Activated naive CD4-positive, alpha-beta T cell treated with anti-CD3 and anti-CD28 coated beads for 36 hours (primary cell): ENCODE data around the gene WDR59. TPM values are rescaled to one million over a fixed set of nuclear protein-coding genes. Genes with fewer than 3 reads are reported as not detected.
"Not testable (repeated sequence)": the region's sequence is repeated elsewhere in the genome, so short reads cannot be mapped to it uniquely, and the experiment has no call there.

Experiments used
- CTCF ChIA-PET: fragments of 350-600 bp; sonication (Branson Sonifier 250); formaldehyde crosslinking; loops from one replicate; lab custom pipeline; 2021; ENCODE audit warnings: antibody characterized with exemption; lab: Charles Lee
- DNase-seq: peaks from one replicate; pipeline ENCODE4 v3.0.0-alpha.2; 2020
- H3K27ac Mint-ChIP-seq: one replicate; pipeline ENCODE4 v1.8.0; 2021; ENCODE audit warnings: mild to moderate bottlenecking, mixed read lengths
- H3K27me3 Mint-ChIP-seq: one replicate; pipeline ENCODE4 v1.8.0; 2021; ENCODE audit warnings: low read depth, mixed read lengths
- H3K36me3 Mint-ChIP-seq: one replicate; pipeline ENCODE4 v1.8.0; 2021; ENCODE audit warnings: low read depth, mixed read lengths
- H3K4me1 Mint-ChIP-seq: one replicate; pipeline ENCODE4 v1.8.0; 2021; ENCODE audit warnings: low read depth, mixed read lengths
- H3K4me3 Mint-ChIP-seq: one replicate; pipeline ENCODE4 v1.8.0; 2021; ENCODE audit warnings: mild to moderate bottlenecking, moderate library complexity, mixed read lengths
- H3K9me3 Mint-ChIP-seq: one replicate; pipeline ENCODE4 v1.8.0; 2021; ENCODE audit warnings: mixed read lengths
- intact Hi-C: fragments of 100-400 bp; cut with micrococcal nuclease; formaldehyde crosslinking; loops from one replicate; pipeline ENCODE4 v1.15.1; 2023
- total RNA-seq, 2 experiments: library from RNA; stranded (reverse); gene quantifications; one replicate each; pipeline ENCODE4 v1.2.3, GENCODE V29; 2021

Gene WDR59
- total RNA-seq, 2 experiments from 2014 or later: 47.8 to 55.6 TPM

DNA sequence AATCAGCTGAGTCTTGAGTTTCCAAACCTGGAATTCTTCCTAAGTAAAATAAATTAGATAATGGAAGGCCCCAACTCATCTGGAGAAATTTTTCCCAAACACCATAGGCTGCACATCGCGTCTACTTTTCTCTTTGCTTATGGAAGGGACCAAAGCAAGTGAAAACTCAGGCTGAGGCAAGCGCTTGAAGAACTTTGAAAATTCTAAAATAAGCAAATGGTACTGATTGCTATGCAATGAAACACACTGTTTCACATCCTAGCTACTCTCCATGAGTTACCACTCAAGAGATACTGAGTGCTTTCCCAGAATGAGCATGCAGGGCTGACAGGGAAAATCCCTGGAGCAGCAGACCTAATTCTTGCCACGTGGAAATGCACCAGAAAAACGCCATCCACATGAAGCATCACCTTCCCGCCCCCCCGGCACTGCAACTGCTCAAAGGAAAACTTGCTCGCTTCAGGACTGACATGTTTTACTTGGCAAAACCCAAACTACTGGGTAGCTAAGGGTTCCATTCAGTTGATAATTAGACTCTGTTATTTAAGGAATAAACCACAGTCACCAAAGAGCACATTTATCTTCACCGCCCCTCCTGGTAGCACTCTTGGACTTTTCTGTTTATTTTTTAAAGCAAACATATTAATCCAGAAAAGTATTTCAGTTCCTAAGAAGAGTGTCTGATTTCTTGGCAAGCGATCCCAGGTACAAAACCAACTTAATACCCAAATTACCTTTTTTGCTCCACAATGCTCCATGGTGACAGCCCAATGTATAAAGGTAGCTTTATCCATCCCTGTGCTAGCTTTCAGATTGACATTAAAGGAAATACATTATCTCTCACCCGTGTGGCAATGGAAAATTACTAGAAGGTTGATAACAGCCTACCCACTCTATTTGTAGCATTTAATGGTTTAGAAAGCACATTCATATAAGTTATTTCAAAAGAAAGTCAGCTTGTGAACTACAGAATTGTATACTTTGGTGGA lies 62.5 kb downstream of the WDR59 start:
- intact Hi-C loops: no loop called here
- peaks cover 37% of the 10 kb centered on the region for H3K36me3 Mint-ChIP-seq
- no peak for DNase-seq
- no peaks in the 10 kb centered on the region for H3K27me3 Mint-ChIP-seq
- H3K27ac Mint-ChIP-seq: no peak overlapping the region
- H3K4me3 Mint-ChIP-seq: no peak overlapping the region
- CTCF ChIA-PET: interaction anchor here (0.6 kb wide), 1 partner anchor 178 kb away, joined by 5 read pairs; no protein-coding TSS in a partner anchor
- H3K4me1 Mint-ChIP-seq: no peaks in the 10 kb centered on the region
- no peaks in the 10 kb centered on the region for H3K9me3 Mint-ChIP-seq

DNA sequence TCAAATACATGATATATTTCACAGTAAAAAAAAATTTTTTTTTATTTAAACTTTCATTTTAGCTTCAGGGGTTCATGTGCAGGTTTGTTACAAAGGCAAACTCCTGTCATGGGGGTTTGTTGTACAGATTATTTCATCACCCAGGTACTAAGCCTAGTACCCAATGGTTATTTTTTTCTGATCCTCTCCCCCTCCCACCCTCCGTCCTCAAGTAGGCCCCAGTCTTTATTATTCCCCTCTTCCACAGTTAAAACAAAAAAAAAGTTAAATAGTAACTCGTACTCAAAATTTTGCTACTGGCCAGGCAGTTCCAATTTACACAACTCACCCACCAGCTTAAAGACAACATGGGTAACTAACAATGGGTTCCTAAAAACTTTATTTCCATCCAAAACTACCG lies 63.9 kb downstream of the WDR59 start:
- no peaks in the 10 kb centered on the region for H3K27me3 Mint-ChIP-seq
- no peaks in the 10 kb centered on the region for H3K4me1 Mint-ChIP-seq
- intact Hi-C loops: no loop called here
- CTCF ChIA-PET: interaction anchor here (0.6 to 0.7 kb wide), 2 partner anchors 191 to 238 kb away, joined by 3 to 5 read pairs; no protein-coding TSS in a partner anchor
- no peaks in the 10 kb centered on the region for H3K9me3 Mint-ChIP-seq
- peaks cover 48% of the 10 kb centered on the region for H3K36me3 Mint-ChIP-seq
- no peak overlapping the region for H3K4me3 Mint-ChIP-seq
- DNase-seq: no peak
- no peak overlapping the region for H3K27ac Mint-ChIP-seq

GRCh38 chr16:74909665-74910064 lies 75.3 kb downstream of the WDR59 start:
- H3K4me3 Mint-ChIP-seq: no peak overlapping the region
- intact Hi-C loops: no loop called here
- DNase-seq: no peak
- no peaks in the 10 kb centered on the region for H3K4me1 Mint-ChIP-seq
- H3K36me3 Mint-ChIP-seq: peaks cover 77% of the 10 kb centered on the region
- H3K9me3 Mint-ChIP-seq: peaks cover 18% of the 10 kb centered on the region
- no peaks in the 10 kb centered on the region for H3K27me3 Mint-ChIP-seq
- no peak overlapping the region for H3K27ac Mint-ChIP-seq
- CTCF ChIA-PET: no interaction called here

DNA sequence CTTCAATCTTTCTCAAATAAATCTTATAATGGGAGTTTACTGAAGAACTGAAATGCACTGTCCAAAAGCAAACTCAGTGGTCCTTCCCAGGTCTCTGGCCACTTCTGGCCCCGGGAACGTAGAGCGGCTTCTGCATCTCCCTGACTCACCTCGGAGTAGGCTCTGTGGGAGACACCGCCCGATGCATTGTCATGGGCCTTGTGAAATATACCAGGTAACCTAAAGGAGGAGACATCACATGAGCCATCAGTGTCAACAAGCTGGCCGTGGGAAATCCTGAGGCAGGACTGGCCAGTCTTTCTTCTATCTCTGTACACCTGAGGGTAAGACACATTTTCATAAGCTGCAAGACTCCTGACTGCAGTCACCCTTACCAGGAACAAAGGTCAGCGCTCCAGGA lies 76.2 kb downstream of the WDR59 start:
- H3K27me3 Mint-ChIP-seq, CTCF ChIA-PET, H3K4me1 Mint-ChIP-seq, intact Hi-C loops, DNase-seq, H3K4me3 Mint-ChIP-seq, H3K27ac Mint-ChIP-seq: not testable (repeated sequence)
- Mint-ChIP-seq H3K36me3 (peaks cover 72% of the 10 kb centered on the region), H3K9me3 (peaks cover 14% of the 10 kb centered on the region)

- Mint-ChIP-seq H3K36me3 (peaks cover 42% of the 10 kb centered on the region), H3K4me1 (peaks cover 2% of the 10 kb centered on the region), H3K27ac (no peak overlapping the region), H3K27me3 (no peaks in the 10 kb centered on the region), H3K9me3 (no peaks in the 10 kb centered on the region), H3K4me3 (no peak overlapping the region)
- DNase-seq: no peak
- CTCF ChIA-PET: no interaction called here
- intact Hi-C loops: no loop called here
Observed at GRCh38 chr16:74903901-74904678, 80.8 kb downstream of the WDR59 start.

DNA sequence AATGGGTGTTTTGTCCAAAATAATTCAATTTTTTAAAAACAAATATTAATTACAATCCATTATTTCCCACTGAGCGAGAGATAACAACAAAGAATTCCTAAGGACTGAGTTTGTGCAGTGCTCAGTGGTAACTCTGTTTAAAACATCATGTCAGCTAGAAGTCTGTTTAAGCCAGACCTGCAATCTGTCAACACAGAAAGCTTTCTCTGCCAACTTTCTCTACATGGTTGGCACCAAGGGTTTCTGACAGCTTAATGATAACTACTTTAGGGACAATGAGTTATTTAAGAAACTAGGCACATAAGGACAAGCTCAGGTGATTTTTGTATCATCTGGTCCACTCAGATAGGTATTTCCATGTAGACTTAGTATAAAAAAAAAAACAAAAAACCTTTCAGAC lies 81.8 kb downstream of the WDR59 start:
- Mint-ChIP-seq H3K36me3 (peaks cover 43% of the 10 kb centered on the region), H3K9me3 (no peaks in the 10 kb centered on the region), H3K4me1 (peaks cover 2% of the 10 kb centered on the region), H3K4me3 (no peak overlapping the region), H3K27me3 (no peaks in the 10 kb centered on the region), H3K27ac (no peak overlapping the region)
- intact Hi-C loops: no loop called here
- CTCF ChIA-PET: no interaction called here
- DNase-seq: no peak

GRCh38 chr16:74902161-74902560 lies 82.8 kb downstream of the WDR59 start:
- Mint-ChIP-seq H3K4me3 (no peak overlapping the region), H3K27me3 (no peaks in the 10 kb centered on the region), H3K9me3 (no peaks in the 10 kb centered on the region), H3K4me1 (peaks cover 2% of the 10 kb centered on the region), H3K36me3 (peaks cover 37% of the 10 kb centered on the region), H3K27ac (no peak overlapping the region)
- CTCF ChIA-PET: no interaction called here
- intact Hi-C loops: no loop called here
- no peak for DNase-seq

DNA sequence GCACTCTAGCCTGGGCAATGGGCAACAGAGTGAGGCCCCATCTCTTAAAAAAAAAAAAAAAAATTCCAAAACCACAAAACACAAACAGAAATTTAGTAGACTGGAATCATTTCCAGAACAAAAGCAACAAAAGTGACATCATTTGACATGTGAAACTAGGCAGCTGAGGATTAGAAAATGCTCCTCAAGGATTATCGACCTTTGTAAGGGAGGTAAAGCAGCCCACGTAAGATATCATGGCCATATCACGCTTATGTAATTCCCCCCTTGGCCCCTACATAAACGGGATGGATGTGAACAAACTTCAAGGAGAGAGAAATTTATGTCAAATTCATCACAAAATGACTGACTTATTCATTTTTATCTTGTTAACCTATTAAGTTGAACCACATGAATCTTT lies 83.3 kb downstream of the WDR59 start:
- no peak overlapping the region for H3K4me3 Mint-ChIP-seq
- H3K4me1 Mint-ChIP-seq: peaks cover 2% of the 10 kb centered on the region
- peaks cover 31% of the 10 kb centered on the region for H3K36me3 Mint-ChIP-seq
- intact Hi-C loops: no loop called here
- DNase-seq: no peak
- CTCF ChIA-PET: no interaction called here
- H3K27me3 Mint-ChIP-seq: no peaks in the 10 kb centered on the region
- H3K9me3 Mint-ChIP-seq: no peaks in the 10 kb centered on the region
- no peak overlapping the region for H3K27ac Mint-ChIP-seq

GRCh38 chr16:74899816-74900215 lies 85.1 kb downstream of the WDR59 start:
- no peak overlapping the region for H3K4me3 Mint-ChIP-seq

DNA sequence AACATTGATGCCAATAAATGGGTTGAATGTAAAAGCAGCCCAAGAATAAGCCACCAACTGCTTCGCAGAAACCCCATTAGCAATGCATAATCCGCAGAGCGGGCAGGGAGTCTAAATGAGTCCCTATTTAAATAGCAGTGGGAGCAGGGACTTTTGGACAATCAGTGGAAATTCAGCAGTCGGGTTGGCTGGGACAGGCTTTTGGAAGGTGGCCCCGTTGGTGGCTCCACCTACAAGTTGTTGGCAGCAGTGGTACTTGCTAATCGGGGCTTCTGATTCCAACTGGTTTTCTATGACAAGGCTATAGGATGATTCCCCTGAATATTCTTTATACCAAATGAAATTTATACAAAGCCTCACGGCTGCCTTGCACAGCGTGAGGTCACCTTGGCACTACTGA lies 86.3 kb downstream of the WDR59 start:
- CTCF ChIA-PET: no interaction called here
- intact Hi-C loops: no loop called here
- no peaks in the 10 kb centered on the region for H3K4me1 Mint-ChIP-seq
- no peak overlapping the region for H3K27ac Mint-ChIP-seq
- no peak for DNase-seq
- no peaks in the 10 kb centered on the region for H3K27me3 Mint-ChIP-seq
- no peaks in the 10 kb centered on the region for H3K9me3 Mint-ChIP-seq
- H3K4me3 Mint-ChIP-seq: no peak overlapping the region
- peaks cover 23% of the 10 kb centered on the region for H3K36me3 Mint-ChIP-seq

More at GRCh38 chr16:74899816-74900215, 85.1 kb downstream of the WDR59 start:
- Mint-ChIP-seq H3K4me1 (peaks cover 2% of the 10 kb centered on the region), H3K27me3 (no peaks in the 10 kb centered on the region), H3K27ac (no peak overlapping the region), H3K36me3 (peaks cover 26% of the 10 kb centered on the region), H3K9me3 (no peaks in the 10 kb centered on the region)
- intact Hi-C loops: no loop called here
- CTCF ChIA-PET: no interaction called here
- no peak for DNase-seq

DNA sequence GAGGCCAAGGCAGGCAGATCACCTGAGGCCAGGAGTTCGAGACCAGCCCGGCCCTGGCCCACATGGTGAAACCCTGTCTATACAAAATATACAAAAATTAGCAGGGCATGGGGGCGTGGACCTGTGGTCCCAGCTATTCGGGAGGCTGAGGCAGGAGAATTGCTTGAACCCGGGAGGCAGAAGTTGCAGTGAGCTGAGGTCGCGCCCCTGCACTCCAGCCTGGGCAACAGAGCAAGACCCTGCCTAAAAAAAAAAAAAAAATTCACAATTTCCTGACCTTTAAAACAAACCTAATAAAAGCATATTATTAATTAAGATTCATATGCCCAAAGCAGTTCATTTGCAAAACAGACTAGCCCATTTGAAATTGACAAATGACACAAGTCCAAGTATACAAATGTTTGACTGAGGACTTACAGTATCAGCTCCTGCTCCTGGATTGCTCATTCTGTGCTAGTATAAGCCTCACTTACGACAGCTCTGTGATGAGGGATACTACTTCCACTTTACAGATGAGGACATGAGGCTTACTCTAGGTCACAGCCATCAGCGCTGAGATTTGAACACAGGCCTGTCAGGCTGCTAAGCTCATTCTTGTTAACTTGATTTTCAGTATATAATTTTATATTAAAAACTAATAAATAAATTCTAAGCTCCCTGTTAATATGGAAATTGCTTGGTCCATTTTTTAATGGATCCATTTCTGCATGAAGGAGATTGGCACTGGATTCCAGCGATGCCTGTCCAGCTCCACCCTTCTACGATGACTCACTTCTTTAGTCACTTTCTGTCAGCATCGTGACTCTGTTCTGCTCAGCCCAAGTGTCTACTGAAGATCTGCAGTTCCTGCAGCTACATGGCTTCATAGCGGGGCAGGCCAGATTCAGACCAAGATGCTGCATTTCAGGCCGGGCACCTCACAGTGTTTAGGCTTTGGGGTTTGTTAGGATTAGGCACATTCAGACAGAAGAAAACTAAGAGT lies 88.2 kb downstream of the WDR59 start:
- H3K36me3 Mint-ChIP-seq: peaks cover 24% of the 10 kb centered on the region
- no peak for DNase-seq
- H3K9me3 Mint-ChIP-seq: no peaks in the 10 kb centered on the region
- CTCF ChIA-PET: interaction anchor here (1.4 to 1.7 kb wide), 2 partner anchors 34 to 84 kb away, joined by 3 to 7 read pairs; no protein-coding TSS in a partner anchor
- H3K4me3 Mint-ChIP-seq: no peak overlapping the region
- H3K27ac Mint-ChIP-seq: no peak overlapping the region
- no peaks in the 10 kb centered on the region for H3K27me3 Mint-ChIP-seq
- no peaks in the 10 kb centered on the region for H3K4me1 Mint-ChIP-seq
- intact Hi-C loops: no loop called here
